GM23338 (cell line): ENCODE measurements around the gene TMEM147. TPM values are rescaled to one million over a fixed set of nuclear protein-coding genes. Genes with fewer than 3 reads are reported as not detected.

Experiments used
- ATAC-seq: fragments of 200-7000 bp; cut with Tn5 transposase; 3 replicates; pipeline ENCODE4 v1.9.1; 2020
- DNase-seq: peaks from one replicate; pipeline ENCODE4 v3.0.0-alpha.2; 2015; ENCODE audit warnings: low spot score
- H2AFZ ChIP-seq: fragments of 200-600 bp; sonication (generic); 2 replicates; pipeline ENCODE4 v1.8.0; 2016; ENCODE audit warnings: antibody characterized with exemption, mild to moderate bottlenecking, moderate library complexity
- H3F3A ChIP-seq: fragments of 200-600 bp; sonication (generic); replicated peaks from 2 replicates; pipeline ENCODE4 v1.8.0; 2017; ENCODE audit warnings: antibody characterized with exemption, mixed run types, low read depth
- H3K27ac ChIP-seq: fragments of 200-600 bp; sonication (generic); 2 replicates; pipeline ENCODE4 v1.6.1; 2016; ENCODE audit warnings: low read depth
- H3K27me3 ChIP-seq: fragments of 200-600 bp; sonication (generic); 2 replicates; pipeline ENCODE4 v1.8.0; 2016; ENCODE audit warnings: mild to moderate bottlenecking, mixed run types, moderate library complexity; ENCODE audit not compliant: insufficient read depth
- H3K36me3 ChIP-seq: fragments of 200-600 bp; sonication (generic); 2 replicates; pipeline ENCODE4 v1.8.0; 2016; ENCODE audit warnings: mild to moderate bottlenecking; ENCODE audit not compliant: insufficient read depth
- H3K4me1 ChIP-seq: fragments of 200-600 bp; sonication (generic); 2 replicates; pipeline ENCODE4 v1.8.0; 2016; ENCODE audit warnings: mild to moderate bottlenecking, moderate library complexity; ENCODE audit not compliant: insufficient read depth
- H3K4me2 ChIP-seq: fragments of 200-600 bp; sonication (generic); 2 replicates; pipeline ENCODE4 v1.7.1; 2017; ENCODE audit warnings: mixed run types
- H3K4me3 ChIP-seq: fragments of 200-600 bp; sonication (generic); 2 replicates; pipeline ENCODE4 v1.6.1; 2016; ENCODE audit warnings: mixed run types
- H3K79me2 ChIP-seq: fragments of 200-600 bp; sonication (generic); replicated peaks from 2 replicates; pipeline ENCODE4 v1.8.0; 2017; ENCODE audit warnings: mild to moderate bottlenecking; ENCODE audit not compliant: insufficient read depth
- H3K9me2 ChIP-seq: fragments of 200-600 bp; sonication (generic); 2 replicates; pipeline ENCODE4 v1.8.0; 2017; ENCODE audit not compliant: insufficient read depth
- H4K20me1 ChIP-seq: fragments of 200-600 bp; sonication (generic); replicated peaks from 2 replicates; pipeline ENCODE4 v1.8.0; 2017; ENCODE audit warnings: mild to moderate bottlenecking; ENCODE audit not compliant: insufficient read depth
- H3K27ac Mint-ChIP-seq: 2 replicates; pipeline ENCODE4 v1.8.0; 2020; ENCODE audit warnings: inconsistent platforms, mild to moderate bottlenecking, moderate library complexity, mixed read lengths
- H3K27me3 Mint-ChIP-seq: 3 replicates; pipeline ENCODE4 v1.8.0; 2022; ENCODE audit warnings: low read depth, mild to moderate bottlenecking, moderate library complexity, mixed read lengths, inconsistent platforms; ENCODE audit not compliant: insufficient read depth, poor library complexity
- H3K36me3 Mint-ChIP-seq: 3 replicates; pipeline ENCODE4 v1.8.0; 2021; ENCODE audit warnings: low read depth, mild to moderate bottlenecking, inconsistent platforms, moderate library complexity, mixed read lengths
- H3K4me1 Mint-ChIP-seq: 3 replicates; pipeline ENCODE4 v1.8.0; 2020; ENCODE audit warnings: mild to moderate bottlenecking, inconsistent platforms, mixed read lengths
- H3K4me3 Mint-ChIP-seq: 3 replicates; pipeline ENCODE4 v1.8.0; 2021; ENCODE audit warnings: moderate library complexity, mild to moderate bottlenecking, inconsistent platforms, mixed read lengths
- H3K9me3 Mint-ChIP-seq: 3 replicates; pipeline ENCODE4 v1.8.0; 2020; ENCODE audit warnings: moderate library complexity, mild to moderate bottlenecking, inconsistent platforms, mixed read lengths
- CREB1 ChIP-seq: fragments of 250-450 bp; sonication (Bioruptor Pico); IDR thresholded peaks from 2 replicates; pipeline ENCODE4 v1.5.0; 2020; ENCODE audit warnings: low read depth, mild to moderate bottlenecking, moderate library complexity
- EZH2phosphoT487 ChIP-seq: fragments of 200-600 bp; sonication (generic); IDR thresholded peaks from one replicate; pipeline ENCODE4 v1.8.1; 2018; ENCODE audit warnings: antibody characterized with exemption; ENCODE audit not compliant: unreplicated experiment
- JUNB ChIP-seq: IDR thresholded peaks from one replicate; pipeline ENCODE4 v1.6.1; 2016; ENCODE audit warnings: antibody characterized with exemption; ENCODE audit not compliant: unreplicated experiment
- STAT1 ChIP-seq: IDR thresholded peaks from one replicate; pipeline ENCODE4 v1.6.1; 2016; ENCODE audit warnings: antibody characterized with exemption; ENCODE audit not compliant: unreplicated experiment
- ZNF114 ChIP-seq: fragments of 250-450 bp; sonication (Bioruptor Pico); IDR thresholded peaks from 2 replicates; pipeline ENCODE4 v1.5.0; 2020; ENCODE audit warnings: mild to moderate bottlenecking, moderate library complexity
- ZNF462 ChIP-seq: fragments of 250-450 bp; sonication (Bioruptor Pico); IDR thresholded peaks from 2 replicates; pipeline ENCODE4 v1.5.0; 2020; ENCODE audit warnings: mild to moderate bottlenecking, moderate library complexity
- polyA plus RNA-seq: library from polyadenylated mRNA; unstranded; fragments of >200 nt; fragmentation: Nextera tagmentation; extraction: Ambion mirVana; gene quantifications from 2 replicates; pipeline ENCODE4 v1.2.1, GENCODE V29; 2016
- total RNA-seq: library from RNA; depleted of rRNA; stranded (reverse); fragments of >200 nt; shearing (Covaris generic); gene quantifications from 2 replicates; pipeline ENCODE4 v1.2.3, GENCODE V29; 2014

The TMEM147 gene
- total and polyA plus RNA-seq, 2 experiments from 2014 or later = 164 to 272 TPM

GRCh38 chr19:35543280-35544109, 1.9 kb upstream of the TMEM147 start (continued):
- TF ChIP-seq ZNF462 (CRISPR knock-in tag) (no peak), EZH2phosphoT487 (no peak)

- H3K4me1 ChIP-seq = peaks cover 15% of the 10 kb centered on the region
- Mint-ChIP-seq H3K4me3 (peak overlapping the region; percentile 99), H3K27ac (peak overlapping the region; percentile 90), H3K36me3 (peaks cover 60% of the 10 kb centered on the region), H3K27me3 (peaks cover 10% of the 10 kb centered on the region), H3K9me3 (no peaks in the 10 kb centered on the region; the same call in 2 of the 3 replicates), H3K4me1 (peaks cover 41% of the 10 kb centered on the region)
- peak overlapping the region; percentile 98 for H3K4me2 ChIP-seq
- H3K9me2 ChIP-seq = no peaks in the 10 kb centered on the region
- ATAC-seq (no peak), DNase-seq (no peak)
- H3K79me2 ChIP-seq = peaks cover 27% of the 10 kb centered on the region
- H2AFZ ChIP-seq = no peak overlapping the region
- H3K36me3 ChIP-seq = peaks cover 7% of the 10 kb centered on the region; the same call in 1 of the 2 replicates
- no peaks in the 10 kb centered on the region; the same call in 1 of the 2 replicates for H4K20me1 ChIP-seq
- H3F3A ChIP-seq = peaks cover 13% of the 10 kb centered on the region; the same call in 1 of the 2 replicates
- no peaks in the 10 kb centered on the region for H3K27me3 ChIP-seq
- no peak overlapping the region for H3K27ac ChIP-seq
- peak overlapping the region; percentile 99 for H3K4me3 ChIP-seq
- no peak for TF ChIP-seq CREB1 (CRISPR knock-in tag)
- TF ChIP-seq STAT1 = no peak
- no peak for TF ChIP-seq ZNF462 (CRISPR knock-in tag)
- TF ChIP-seq ZNF114 (CRISPR knock-in tag) = no peak
- no peak for TF ChIP-seq JUNB
Observed at GRCh38 chr19:35544110-35544802, 1.2 kb upstream of the TMEM147 start.
